ENCODE results near the gene CCDC178.
"Not testable (repeated sequence)": the region's sequence is repeated elsewhere in the genome, so short reads cannot be mapped to it uniquely, and the experiment has no call there.

DNA sequence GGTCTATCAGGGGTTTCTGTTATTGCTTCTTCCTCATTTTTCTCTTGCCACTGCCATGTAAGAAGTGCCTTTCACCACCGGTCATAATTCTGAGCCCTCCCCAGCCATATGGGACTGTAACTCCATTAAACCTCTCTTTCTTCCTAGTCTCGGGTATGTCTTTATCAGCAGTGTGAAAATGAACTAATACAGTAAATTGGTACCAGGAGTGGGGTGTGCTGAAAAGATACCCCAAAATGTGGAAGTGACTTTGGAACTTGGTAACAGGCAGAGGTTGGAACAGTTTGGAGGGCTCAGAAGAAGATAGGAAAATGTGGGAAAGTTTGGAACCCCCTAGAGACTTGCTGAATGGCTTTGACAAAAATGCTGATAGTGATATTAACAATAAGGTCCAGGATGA lies 100.8 kb downstream of the CCDC178 start:
- TF ChIP-seq, protein P1, sequence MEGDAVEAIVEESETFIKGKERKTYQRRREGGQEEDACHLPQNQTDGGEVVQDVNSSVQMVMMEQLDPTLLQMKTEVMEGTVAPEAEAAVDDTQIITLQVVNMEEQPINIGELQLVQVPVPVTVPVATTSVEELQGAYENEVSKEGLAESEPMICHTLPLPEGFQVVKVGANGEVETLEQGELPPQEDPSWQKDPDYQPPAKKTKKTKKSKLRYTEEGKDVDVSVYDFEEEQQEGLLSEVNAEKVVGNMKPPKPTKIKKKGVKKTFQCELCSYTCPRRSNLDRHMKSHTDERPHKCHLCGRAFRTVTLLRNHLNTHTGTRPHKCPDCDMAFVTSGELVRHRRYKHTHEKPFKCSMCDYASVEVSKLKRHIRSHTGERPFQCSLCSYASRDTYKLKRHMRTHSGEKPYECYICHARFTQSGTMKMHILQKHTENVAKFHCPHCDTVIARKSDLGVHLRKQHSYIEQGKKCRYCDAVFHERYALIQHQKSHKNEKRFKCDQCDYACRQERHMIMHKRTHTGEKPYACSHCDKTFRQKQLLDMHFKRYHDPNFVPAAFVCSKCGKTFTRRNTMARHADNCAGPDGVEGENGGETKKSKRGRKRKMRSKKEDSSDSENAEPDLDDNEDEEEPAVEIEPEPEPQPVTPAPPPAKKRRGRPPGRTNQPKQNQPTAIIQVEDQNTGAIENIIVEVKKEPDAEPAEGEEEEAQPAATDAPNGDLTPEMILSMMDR (IDR thresholded peaks at IDR 0.05 in 8 of 11, conservative IDR thresholded peaks at IDR 0.05 in 3 of 11) = not testable (repeated sequence)
- TF ChIP-seq POLR2A, POLR2AphosphoS5 (IDR thresholded peaks at IDR 0.05): not testable (repeated sequence)
